Ishikawa (cell line): Measurements from ENCODE around the gene NPAS3.

Experiments
- CREB1 ChIP-seq: IDR thresholded peaks from 2 replicates; pipeline ENCODE4 v1.6.1; 2012; ENCODE audit warnings: low read depth
- EGR1 ChIP-seq: IDR thresholded peaks from 2 replicates; pipeline ENCODE4 v1.6.1; 2012
- EP300 ChIP-seq: IDR thresholded peaks from 2 replicates; pipeline ENCODE4 v1.6.1; 2012; ENCODE audit warnings: borderline replicate concordance
- RAD21 ChIP-seq: IDR thresholded peaks from 2 replicates; pipeline ENCODE4 v1.6.1; 2012; ENCODE audit warnings: low read depth
- REST ChIP-seq: IDR thresholded peaks from 2 replicates; pipeline ENCODE4 v1.6.1; 2012; ENCODE audit warnings: low read depth, mild to moderate bottlenecking
- TCF12 ChIP-seq: IDR thresholded peaks from 2 replicates; pipeline ENCODE4 v1.6.1; 2012; ENCODE audit warnings: low read depth
- TEAD4 ChIP-seq: IDR thresholded peaks from 2 replicates; pipeline ENCODE4 v1.6.1; 2012
- ZBTB7A ChIP-seq: IDR thresholded peaks from 2 replicates; pipeline ENCODE4 v1.6.1; 2012; ENCODE audit warnings: low read depth
- TF ChIP-seq, protein P1 (sequence below): IDR thresholded peaks from 2 replicates; pipeline ENCODE4 v1.6.1; 2012
- TF ChIP-seq, protein P2 (sequence below): IDR thresholded peaks from 2 replicates; pipeline ENCODE4 v1.6.1; 2012

- TF ChIP-seq EGR1 (no peak), TCF12 (no peak), TEAD4 (no peak), RAD21 (no peak), CREB1 (no peak), REST (no peak), ZBTB7A (no peak), EP300 (no peak)
- TF ChIP-seq, protein P1, sequence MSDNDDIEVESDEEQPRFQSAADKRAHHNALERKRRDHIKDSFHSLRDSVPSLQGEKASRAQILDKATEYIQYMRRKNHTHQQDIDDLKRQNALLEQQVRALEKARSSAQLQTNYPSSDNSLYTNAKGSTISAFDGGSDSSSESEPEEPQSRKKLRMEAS: no peak
- TF ChIP-seq, protein P2, sequence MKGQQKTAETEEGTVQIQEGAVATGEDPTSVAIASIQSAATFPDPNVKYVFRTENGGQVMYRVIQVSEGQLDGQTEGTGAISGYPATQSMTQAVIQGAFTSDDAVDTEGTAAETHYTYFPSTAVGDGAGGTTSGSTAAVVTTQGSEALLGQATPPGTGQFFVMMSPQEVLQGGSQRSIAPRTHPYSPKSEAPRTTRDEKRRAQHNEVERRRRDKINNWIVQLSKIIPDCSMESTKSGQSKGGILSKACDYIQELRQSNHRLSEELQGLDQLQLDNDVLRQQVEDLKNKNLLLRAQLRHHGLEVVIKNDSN: no peak
Observed at GRCh38 chr14:33201116-33201515, 262.4 kb downstream of the NPAS3 start.
